ENCODE measurements around the gene EPHA6.

EPHA6 gene

GRCh38 chr3:96813820-96814650, at the start of gene EPHA6:
EPHA6 (plus strand) TSS chr3:96814594.
- no peak for DNase-seq

DNA sequence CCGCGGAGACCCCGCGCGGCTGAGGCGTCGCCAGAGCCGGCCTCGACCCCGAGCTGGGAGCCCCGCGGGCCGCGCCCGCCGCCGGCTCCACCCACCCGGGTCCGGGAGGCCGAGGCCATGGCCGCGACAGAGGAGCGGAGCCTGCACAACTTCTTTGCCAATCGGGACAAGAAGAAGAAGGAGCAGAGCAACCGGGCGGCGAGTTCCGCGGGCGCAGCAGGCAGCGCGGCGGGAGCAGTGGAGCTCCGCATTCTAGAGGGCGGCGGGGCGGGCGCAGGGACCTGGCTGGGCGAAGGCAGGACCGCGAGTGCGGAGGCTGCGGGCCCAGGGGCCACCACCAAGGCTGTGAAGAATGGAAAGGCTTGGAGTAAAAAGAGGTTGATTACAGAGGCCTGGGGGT, 37.6 kb upstream of the EPHA6 start:
- DNase-seq = no peak

GRCh38 chr3:96779810-96780209, 34.6 kb upstream of the EPHA6 start:
- no peak for DNase-seq

DNA sequence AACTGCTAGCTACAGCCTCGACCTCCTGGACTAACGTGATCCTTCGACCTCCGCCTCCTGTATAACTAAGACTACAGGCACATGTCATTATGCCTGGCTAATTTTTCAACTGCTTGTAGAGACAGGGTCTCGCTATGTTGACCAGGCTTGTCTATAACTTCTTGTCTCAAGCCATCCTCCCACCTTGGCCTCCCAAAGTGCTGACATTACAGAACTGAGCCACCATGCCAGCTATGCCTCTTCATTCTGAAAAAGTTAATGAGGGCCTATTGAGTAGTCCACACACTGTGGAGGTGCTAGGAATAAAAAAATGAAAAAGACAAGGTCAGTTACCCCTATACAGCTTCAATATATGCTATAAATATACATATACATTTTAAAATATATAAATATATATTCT, 18.3 kb upstream of the EPHA6 start:
- no peak for DNase-seq

- DNase-seq = no peak
Measured at GRCh38 chr3:96803870-96804269, 10.5 kb upstream of the EPHA6 start.

GRCh38 chr3:96806341-96806740, 8.1 kb upstream of the EPHA6 start:
- no peak for DNase-seq

DNA sequence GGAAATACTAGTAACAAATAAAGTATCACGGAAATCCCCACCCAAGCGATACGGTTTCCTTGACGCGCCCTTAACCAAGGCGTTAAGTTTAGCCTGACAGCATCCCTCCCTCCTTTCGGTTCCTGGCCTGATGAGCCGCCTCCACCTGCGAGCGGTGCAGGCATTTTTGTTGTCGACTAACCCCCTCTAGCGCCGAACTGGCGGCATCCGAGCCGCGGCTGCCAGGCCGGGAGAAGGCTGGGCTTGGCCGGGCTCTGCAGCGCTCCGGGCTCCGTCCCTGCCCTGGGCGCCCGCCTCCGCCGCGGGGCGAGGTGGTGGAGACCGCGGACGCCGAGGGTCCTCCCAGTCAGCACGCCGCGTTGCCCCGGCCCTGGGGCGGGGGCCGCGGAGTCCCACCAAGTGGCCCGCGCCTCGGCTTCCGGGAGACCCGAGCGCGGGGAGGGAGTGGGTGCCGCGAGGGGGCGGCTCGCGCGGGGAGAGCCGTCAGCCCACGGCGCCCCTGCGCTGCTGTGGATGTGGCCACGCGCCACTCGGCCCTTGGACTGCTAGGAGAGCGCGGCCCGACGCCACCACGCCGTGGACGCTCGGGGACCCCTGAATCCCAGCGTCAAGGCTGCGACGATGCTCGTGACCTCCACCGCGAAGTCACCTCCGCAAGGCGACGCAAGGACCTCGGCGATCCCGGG, 1.1 kb upstream of the EPHA6 start:
- DNase-seq = peak; percentile 45

- no peak for DNase-seq
Measured at GRCh38 chr3:96814651-96815567, 515 bp downstream of the EPHA6 start.

DNA sequence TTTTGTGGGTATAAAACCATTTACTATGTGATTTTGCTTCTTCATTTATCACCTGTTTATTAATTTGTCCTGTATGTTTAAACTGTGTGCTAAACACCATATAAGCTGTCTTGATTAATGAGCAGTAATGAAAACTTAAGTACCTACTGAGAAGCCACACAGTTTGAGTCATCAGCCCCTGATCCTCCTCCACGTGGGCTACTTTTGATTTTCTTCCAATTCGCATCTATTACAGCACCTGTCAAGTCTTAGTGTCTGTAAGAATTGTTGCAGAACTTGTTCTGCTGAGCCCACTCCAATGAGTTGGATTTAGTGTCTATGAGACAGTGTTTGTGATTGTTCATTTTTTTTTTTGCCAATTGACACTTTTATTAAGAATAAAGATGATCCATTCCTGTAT, 16.8 kb downstream of the EPHA6 start:
- DNase-seq = no peak

DNA sequence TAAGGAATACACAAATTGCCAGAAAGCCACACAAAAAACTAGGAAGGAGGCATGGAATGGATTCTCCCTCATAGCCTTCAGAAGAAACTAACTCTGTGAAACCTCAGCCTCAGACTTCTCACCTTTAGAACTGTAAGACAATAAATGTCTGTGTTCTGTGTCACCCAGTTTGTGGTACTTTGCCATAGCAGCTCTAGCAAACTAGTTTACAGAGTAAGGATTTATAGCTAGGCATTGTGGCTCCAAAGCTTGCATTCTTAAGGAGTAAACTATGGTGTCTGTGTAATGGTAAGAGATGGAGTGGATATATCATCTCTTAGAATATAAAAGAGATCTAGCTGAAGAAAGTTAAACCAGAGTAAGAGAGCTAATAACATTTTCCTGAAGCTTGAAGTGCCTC, 18.9 kb downstream of the EPHA6 start:
- no peak for DNase-seq

- DNase-seq = no peak
Measured at GRCh38 chr3:96836153-96836915, 21.9 kb downstream of the EPHA6 start.

GRCh38 chr3:96843505-96844203, 29.3 kb downstream of the EPHA6 start:
- no peak for DNase-seq

DNA sequence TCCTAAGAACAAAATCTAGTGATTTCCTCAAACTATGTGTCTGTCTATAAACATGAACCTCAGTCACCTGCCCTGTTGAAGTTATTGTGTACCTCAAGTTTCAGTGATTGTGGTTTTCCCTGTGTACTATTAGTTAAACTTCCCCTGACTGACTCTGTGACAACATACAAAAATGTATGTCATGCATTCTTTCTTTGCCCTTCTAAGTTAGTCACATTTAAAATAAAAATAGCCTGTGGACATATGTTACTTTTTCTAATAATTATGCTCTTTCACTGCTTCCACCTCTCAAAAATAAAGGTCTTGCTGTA, 29.8 kb downstream of the EPHA6 start:
- DNase-seq = no peak

DNA sequence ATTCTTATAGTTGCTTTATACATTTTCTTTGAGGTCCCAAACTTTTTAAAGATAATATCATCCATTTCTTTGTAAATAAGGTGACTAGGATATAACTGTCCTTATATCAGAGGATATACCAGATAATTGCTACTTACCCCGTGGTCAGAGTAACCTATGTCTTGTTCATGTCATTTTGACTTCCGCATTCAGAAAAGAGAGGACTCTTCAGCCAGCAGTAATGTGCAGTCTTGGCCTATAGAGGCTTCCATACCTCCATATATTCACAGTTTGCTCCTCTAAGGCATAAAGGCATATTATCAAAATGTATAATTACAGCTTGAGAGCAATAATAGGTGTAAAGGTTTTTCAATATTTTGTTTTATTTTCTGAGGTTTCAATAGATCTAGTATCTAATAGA, 38.5 kb downstream of the EPHA6 start:
- no peak for DNase-seq

DNA sequence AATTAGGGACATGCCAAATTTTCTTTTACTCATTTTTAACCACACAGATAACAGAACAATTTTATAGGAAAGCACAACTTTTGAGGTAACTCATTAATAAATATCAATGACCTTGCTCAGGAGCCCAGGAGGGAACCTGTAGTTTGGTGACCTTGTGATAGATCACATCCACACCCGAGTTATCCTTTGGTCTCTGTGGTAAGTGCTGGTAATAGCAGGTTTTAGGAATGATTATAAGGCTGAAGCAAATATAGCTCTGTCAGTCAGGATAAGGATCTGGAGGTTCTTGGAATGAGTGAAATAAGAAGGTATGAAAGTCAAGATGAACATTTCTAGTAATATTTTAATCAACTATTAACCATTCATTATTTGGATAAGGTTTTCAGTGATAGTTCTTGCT, 46.5 kb downstream of the EPHA6 start:
- DNase-seq = no peak

GRCh38 chr3:96863129-96863740, 48.8 kb downstream of the EPHA6 start:
- no peak for DNase-seq

DNA sequence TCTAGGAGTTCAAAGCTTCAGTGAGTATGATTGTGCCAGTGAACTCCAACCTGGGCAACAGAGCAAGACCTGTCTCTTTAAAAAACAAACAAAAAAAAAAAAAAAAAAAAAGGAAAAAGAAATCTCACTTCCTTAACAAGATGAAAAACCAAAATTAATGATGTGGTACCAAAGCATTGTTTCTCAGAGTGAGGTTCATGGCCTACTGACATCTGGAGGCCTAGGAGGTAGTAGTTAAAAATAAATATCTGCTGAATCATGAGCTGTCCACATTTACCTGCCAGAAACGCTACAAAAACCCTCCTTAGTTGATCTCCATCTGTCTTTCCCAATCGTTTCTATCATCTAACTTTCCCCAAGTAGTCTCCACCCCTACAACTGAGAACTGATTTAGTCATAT, 51.2 kb downstream of the EPHA6 start:
- no peak for DNase-seq

GRCh38 chr3:96869316-96869715, 54.9 kb downstream of the EPHA6 start:
- DNase-seq = no peak

GRCh38 chr3:96877510-96877909, 63.1 kb downstream of the EPHA6 start:
- DNase-seq = no peak

DNA sequence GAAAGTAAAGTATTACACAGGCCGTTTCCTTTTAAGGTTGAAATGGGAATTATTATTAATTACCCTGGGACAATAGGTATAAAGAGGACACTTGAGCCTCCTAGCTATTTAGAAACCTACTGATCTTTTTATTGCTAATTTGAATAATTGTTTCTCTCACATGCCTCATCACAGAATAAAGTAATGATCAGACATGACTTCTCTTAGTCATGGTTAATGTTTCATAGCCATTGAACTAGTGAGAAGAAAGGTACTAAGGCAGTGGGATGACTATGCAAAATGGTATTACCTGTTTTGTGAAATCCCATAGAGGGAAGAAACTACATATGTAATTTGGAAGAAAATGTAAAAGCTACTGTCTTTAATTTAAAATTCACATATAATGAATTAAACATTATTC, 85.6 kb downstream of the EPHA6 start:
- no peak for DNase-seq

- no peak for DNase-seq
Measured at GRCh38 chr3:96900566-96900965, 86.2 kb downstream of the EPHA6 start.

- DNase-seq = no peak
Measured at GRCh38 chr3:96915445-96915844, 101.1 kb downstream of the EPHA6 start.
